Measurements from ENCODE around the gene FOXB2. TPM values are rescaled to one million over a fixed set of nuclear protein-coding genes. Genes with fewer than 3 reads are reported as not detected.

FOXB2 gene
- total and polyA plus RNA-seq, 2 donors (not counting 3 experiments of a cell fraction or from before 2014, with no cell fraction given), result not detected

DNA sequence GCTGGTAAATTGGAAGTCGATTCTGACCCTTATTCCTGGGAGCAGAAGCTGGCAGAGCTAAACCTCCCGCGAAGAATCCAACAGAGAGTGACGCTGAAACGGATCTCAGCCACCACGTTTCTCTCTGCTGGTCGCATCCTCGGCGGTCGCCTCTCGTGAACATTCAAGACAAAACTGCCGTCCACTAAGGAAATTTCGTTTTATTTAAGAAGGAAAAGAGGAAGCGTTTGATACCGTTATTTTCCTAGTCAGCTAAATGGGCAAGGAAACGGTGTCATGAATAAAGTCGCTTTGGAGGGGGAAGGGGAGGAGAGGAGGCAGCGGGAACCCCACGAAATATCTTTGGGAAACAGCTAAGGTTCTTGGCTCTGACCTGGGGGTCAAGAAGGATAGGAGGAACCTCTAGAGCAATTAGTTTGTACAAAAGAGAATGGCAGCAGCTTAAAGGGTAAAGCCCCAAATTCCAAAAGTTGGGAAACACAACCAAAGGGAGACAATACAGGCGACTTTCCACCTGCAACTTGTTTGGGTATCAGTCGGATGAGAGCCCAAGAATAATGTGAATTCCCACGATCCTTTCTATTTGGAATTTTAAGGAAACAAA is 1.9 kb downstream of the FOXB2 start:
- no peaks in the 10 kb centered on the region for H3K79me2 ChIP-seq (ENCODE audit: control insufficient read depth, insufficient read depth, low read length)
- no peaks in the 10 kb centered on the region for H4K20me1 ChIP-seq (replicated peaks; ENCODE audit: control insufficient read depth, extremely low read depth, insufficient read depth, low read length)
- no peaks in the 10 kb centered on the region for H3K9me3 ChIP-seq (replicated peaks; ENCODE audit: control insufficient read depth, insufficient read depth, low read length)
- intact Hi-C loops (cut with micrococcal nuclease) (loop anchor here (1.0 kb wide), 1 partner anchor 9 kb away; no protein-coding TSS in a partner anchor), dilution Hi-C loops (cut with MboI; ENCODE audit: extremely low pct_ligation_motif_present, low sequenced_read_pairs) (no loop called here)
- BruUV-seq (replicated peaks), result no TSS peak
- no peak overlapping the region for H3K27ac ChIP-seq (ENCODE audit: insufficient read depth, low read depth, low read length)
- ChIA-PET POLR2A (interaction anchor here (0.6 kb wide), 1 partner anchor 62 kb away, joined by 10 read pairs; no protein-coding TSS in a partner anchor), CTCF (interaction anchor here (0.7 to 0.9 kb wide), 2 partner anchors 130 to 211 kb away, joined by 3 read pairs; no protein-coding TSS in a partner anchor)
- no peak overlapping the region for H3K9ac ChIP-seq (replicated peaks; ENCODE audit: extremely low read depth, insufficient read depth, low read length)
- no peaks in the 10 kb centered on the region for H3K36me3 ChIP-seq (ENCODE audit: control insufficient read depth in 2 of 2, extremely low read depth in 1 of 2, insufficient read depth in 2 of 2, low read length in 2 of 2)
- H3K4me2 ChIP-seq (ENCODE audit: insufficient read depth, low read length), result no peak overlapping the region
- FAIRE-seq (no peak), DNase-seq (ENCODE audit: low read depth, low spot score) (peak; percentile 38)
- H2AFZ ChIP-seq (ENCODE audit: low read depth, low read length), result no peak overlapping the region
- H3K27me3 ChIP-seq (ENCODE audit: control insufficient read depth in 2 of 2, insufficient read depth in 2 of 2, low read length in 2 of 2), result peaks cover 84 to 95% of the 10 kb centered on the region in 2 experiments
- no peak overlapping the region for H3K4me3 ChIP-seq (replicated peaks in 1 of 3; ENCODE audit: insufficient read depth in 1 of 3, low read depth in 1 of 3, low read length in 3 of 3)
- no peaks in the 10 kb centered on the region for H3K9me1 ChIP-seq (replicated peaks; ENCODE audit: control insufficient read depth, extremely low read depth, insufficient read depth, low read length)
- TF ChIP-seq GATA2 (IDR thresholded peaks at IDR 0.05; ENCODE audit: insufficient read depth, insufficient read length, low read depth, low read length) (no peak), EZH2 (IDR thresholded peaks at IDR 0.05; ENCODE audit: borderline replicate concordance, low read depth, low read length, severe bottlenecking) (peak; percentile 1)
- H3K4me1 ChIP-seq (ENCODE audit: control insufficient read depth, extremely low read depth, insufficient read depth, low read length), result no peaks in the 10 kb centered on the region

DNA sequence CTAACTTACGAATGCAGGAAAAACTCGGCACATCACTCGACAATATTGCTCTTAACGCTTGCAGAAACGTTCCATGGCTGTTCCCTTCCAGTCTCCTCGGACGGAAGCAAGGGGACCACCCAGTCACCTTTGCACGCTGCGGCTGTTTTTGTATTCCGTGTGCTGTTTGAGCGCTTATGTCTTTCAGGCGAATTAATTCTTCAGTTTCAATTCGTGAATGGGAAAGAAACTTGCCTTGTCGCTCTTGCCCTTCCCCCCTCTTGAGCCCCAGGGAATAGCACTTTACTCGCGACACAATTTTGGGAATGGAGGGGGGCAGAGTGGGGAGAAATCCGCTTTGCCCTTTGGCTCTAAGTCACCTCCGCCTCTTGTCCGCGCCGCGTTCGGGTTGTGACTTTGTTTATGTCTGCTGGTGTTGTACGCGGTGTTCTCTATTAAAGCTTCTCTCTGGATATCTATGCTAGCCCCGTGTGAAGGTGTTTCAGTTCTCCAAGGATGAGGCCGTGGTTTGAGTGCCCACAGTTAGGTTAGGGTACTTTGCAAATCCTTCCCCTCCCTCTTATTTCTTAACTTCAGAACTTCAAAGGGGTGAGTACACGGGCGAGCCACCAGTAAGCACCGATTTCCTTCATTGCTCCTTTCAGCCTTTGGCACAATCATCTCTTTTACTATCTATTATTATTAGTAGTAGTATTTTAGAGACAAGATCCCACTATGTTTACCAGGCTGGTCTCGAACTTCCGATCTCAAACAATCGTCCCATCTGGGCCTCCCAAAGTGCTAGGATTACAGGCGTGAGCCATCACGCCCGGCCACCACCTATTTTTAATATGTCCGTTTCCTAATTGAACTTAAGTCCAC is 2.7 kb downstream of the FOXB2 start:
- H3K79me2 ChIP-seq (ENCODE audit: control insufficient read depth, insufficient read depth, low read length), result no peaks in the 10 kb centered on the region
- TF ChIP-seq EZH2 (IDR thresholded peaks at IDR 0.05; ENCODE audit: borderline replicate concordance, low read depth, low read length, severe bottlenecking), result peak; percentile 82
- TF ChIP-seq FOS (IDR thresholded peaks at IDR 0.05; ENCODE audit: borderline replicate concordance, insufficient read depth, low read length), result no peak
- no peak overlapping the region for H2AFZ ChIP-seq (ENCODE audit: low read depth, low read length)
- DNase-seq (ENCODE audit: low read depth, low spot score), result no peak
- intact Hi-C loops (cut with micrococcal nuclease) (loop anchor here (1.0 kb wide), 1 partner anchor 10 kb away; no protein-coding TSS in a partner anchor), dilution Hi-C loops (cut with MboI; ENCODE audit: extremely low pct_ligation_motif_present, low sequenced_read_pairs) (no loop called here)
- H3K9me1 ChIP-seq (replicated peaks; ENCODE audit: control insufficient read depth, extremely low read depth, insufficient read depth, low read length), result no peaks in the 10 kb centered on the region
- peaks cover 76 to 88% of the 10 kb centered on the region in 2 experiments for H3K27me3 ChIP-seq (ENCODE audit: control insufficient read depth in 2 of 2, insufficient read depth in 2 of 2, low read length in 2 of 2)
- H3K4me2 ChIP-seq (ENCODE audit: insufficient read depth, low read length), result no peak overlapping the region
- no peaks in the 10 kb centered on the region for H4K20me1 ChIP-seq (replicated peaks; ENCODE audit: control insufficient read depth, extremely low read depth, insufficient read depth, low read length)
- ChIA-PET CTCF (no interaction called here), POLR2A (no interaction called here)
- no peak overlapping the region for H3K4me3 ChIP-seq (replicated peaks in 1 of 3; ENCODE audit: insufficient read depth in 1 of 3, low read depth in 1 of 3, low read length in 3 of 3)
- no peaks in the 10 kb centered on the region for H3K4me1 ChIP-seq (ENCODE audit: control insufficient read depth, extremely low read depth, insufficient read depth, low read length)
- BruUV-seq (replicated peaks), result no TSS peak
- H3K9ac ChIP-seq (replicated peaks; ENCODE audit: extremely low read depth, insufficient read depth, low read length), result no peak overlapping the region
- H3K36me3 ChIP-seq (ENCODE audit: control insufficient read depth in 2 of 2, extremely low read depth in 1 of 2, insufficient read depth in 2 of 2, low read length in 2 of 2), result no peaks in the 10 kb centered on the region
- no peak overlapping the region for H3K27ac ChIP-seq (ENCODE audit: insufficient read depth, low read depth, low read length)
- FAIRE-seq, result no peak
- no peaks in the 10 kb centered on the region for H3K9me3 ChIP-seq (replicated peaks; ENCODE audit: control insufficient read depth, insufficient read depth, low read length)
